Measurements from ENCODE around the gene SLC4A1AP.

DNA sequence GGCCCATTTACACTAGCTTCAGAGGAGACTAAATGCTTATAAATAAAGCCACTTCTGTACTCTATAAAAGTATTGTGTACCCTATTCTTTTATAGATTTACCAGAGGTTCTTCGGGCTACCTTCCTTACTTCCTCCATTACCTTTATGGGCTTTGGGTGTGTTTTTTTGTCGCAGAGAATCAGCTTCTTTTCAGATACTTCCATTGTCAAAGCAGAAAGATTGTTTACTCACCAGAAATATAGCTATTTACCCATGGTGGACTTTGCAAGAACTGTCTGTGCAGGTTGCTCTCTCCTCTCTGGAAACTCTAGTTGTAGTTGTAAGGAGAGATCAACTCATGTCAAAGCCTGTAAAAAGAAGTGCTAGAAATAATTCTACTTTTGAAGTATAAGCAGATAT, 49.7 kb upstream of the SLC4A1AP start:
- TF ChIP-seq, protein P1, sequence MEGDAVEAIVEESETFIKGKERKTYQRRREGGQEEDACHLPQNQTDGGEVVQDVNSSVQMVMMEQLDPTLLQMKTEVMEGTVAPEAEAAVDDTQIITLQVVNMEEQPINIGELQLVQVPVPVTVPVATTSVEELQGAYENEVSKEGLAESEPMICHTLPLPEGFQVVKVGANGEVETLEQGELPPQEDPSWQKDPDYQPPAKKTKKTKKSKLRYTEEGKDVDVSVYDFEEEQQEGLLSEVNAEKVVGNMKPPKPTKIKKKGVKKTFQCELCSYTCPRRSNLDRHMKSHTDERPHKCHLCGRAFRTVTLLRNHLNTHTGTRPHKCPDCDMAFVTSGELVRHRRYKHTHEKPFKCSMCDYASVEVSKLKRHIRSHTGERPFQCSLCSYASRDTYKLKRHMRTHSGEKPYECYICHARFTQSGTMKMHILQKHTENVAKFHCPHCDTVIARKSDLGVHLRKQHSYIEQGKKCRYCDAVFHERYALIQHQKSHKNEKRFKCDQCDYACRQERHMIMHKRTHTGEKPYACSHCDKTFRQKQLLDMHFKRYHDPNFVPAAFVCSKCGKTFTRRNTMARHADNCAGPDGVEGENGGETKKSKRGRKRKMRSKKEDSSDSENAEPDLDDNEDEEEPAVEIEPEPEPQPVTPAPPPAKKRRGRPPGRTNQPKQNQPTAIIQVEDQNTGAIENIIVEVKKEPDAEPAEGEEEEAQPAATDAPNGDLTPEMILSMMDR (IDR thresholded peaks at IDR 0.05; ENCODE audit: low read depth, low read length, missing input control) = no peak
- no peak for TF ChIP-seq SP1 (IDR thresholded peaks at IDR 0.05)
- TF ChIP-seq, protein P2, sequence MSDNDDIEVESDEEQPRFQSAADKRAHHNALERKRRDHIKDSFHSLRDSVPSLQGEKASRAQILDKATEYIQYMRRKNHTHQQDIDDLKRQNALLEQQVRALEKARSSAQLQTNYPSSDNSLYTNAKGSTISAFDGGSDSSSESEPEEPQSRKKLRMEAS (IDR thresholded peaks at IDR 0.05) = no peak
- TF ChIP-seq, protein P3, sequence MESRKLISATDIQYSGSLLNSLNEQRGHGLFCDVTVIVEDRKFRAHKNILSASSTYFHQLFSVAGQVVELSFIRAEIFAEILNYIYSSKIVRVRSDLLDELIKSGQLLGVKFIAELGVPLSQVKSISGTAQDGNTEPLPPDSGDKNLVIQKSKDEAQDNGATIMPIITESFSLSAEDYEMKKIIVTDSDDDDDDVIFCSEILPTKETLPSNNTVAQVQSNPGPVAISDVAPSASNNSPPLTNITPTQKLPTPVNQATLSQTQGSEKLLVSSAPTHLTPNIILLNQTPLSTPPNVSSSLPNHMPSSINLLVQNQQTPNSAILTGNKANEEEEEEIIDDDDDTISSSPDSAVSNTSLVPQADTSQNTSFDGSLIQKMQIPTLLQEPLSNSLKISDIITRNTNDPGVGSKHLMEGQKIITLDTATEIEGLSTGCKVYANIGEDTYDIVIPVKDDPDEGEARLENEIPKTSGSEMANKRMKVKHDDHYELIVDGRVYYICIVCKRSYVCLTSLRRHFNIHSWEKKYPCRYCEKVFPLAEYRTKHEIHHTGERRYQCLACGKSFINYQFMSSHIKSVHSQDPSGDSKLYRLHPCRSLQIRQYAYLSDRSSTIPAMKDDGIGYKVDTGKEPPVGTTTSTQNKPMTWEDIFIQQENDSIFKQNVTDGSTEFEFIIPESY (IDR thresholded peaks at IDR 0.05) = no peak
